ENCODE measurements around the gene CCR4.
"Not testable (repeated sequence)": the region's sequence is repeated elsewhere in the genome, so short reads cannot be mapped to it uniquely, and the experiment has no call there.

DNA sequence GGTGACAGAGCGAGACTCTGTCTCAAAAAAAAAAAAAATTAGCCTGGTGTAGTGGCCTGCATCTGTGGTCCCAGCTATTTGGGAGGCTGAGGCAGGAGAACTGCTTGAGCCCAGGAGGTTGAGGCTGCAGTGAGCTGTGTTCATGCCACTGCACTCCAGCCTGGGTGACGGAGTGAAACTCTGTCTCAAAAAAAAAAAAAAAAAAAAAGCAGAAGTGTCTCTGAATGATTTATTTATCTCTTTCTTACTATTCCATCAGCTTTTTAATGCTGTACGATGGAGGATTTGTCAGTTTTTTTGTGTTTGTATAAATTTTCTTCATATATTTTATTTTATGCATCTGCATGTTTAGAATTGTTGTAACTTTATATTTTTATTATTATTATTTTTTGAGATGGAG is 33.5 kb downstream of the CCR4 start:
- TF ChIP-seq CTCF (IDR thresholded peaks at IDR 0.05; ENCODE audit: poor library complexity); EZH2 (IDR thresholded peaks at IDR 0.05; ENCODE audit: borderline replicate concordance); EZH2phosphoT487 (IDR thresholded peaks at IDR 0.05; ENCODE audit: low read depth, severe bottlenecking, unreplicated experiment): not testable (repeated sequence)
